Measurements from ENCODE around the gene RAB11FIP4. TPM values are rescaled to one million over a fixed set of nuclear protein-coding genes. Genes with fewer than 3 reads are reported as not detected.

The RAB11FIP4 gene
- total RNA-seq, 1 donor from 2014 or later = 0.99 TPM

- Mint-ChIP-seq H3K27me3 (ENCODE audit: unreplicated experiment) (no peaks in the 10 kb centered on the region), H3K9me3 (ENCODE audit: unreplicated experiment) (no peaks in the 10 kb centered on the region), H3K36me3 (ENCODE audit: unreplicated experiment) (no peaks in the 10 kb centered on the region), H3K4me1 (ENCODE audit: unreplicated experiment) (peaks cover 26% of the 10 kb centered on the region), H3K4me3 (ENCODE audit: unreplicated experiment) (no peak overlapping the region), H3K27ac (ENCODE audit: unreplicated experiment) (no peak overlapping the region)
- no peak for TF ChIP-seq CTCF (IDR thresholded peaks at IDR 0.05)
- DNase-seq (ENCODE audit: extremely low spot score, unreplicated experiment) = no peak
Observed at GRCh38 chr17:31556969-31557645, 165.6 kb downstream of the RAB11FIP4 start.

- Mint-ChIP-seq H3K36me3 (ENCODE audit: unreplicated experiment) (no peaks in the 10 kb centered on the region), H3K9me3 (ENCODE audit: unreplicated experiment) (no peaks in the 10 kb centered on the region), H3K27me3 (ENCODE audit: unreplicated experiment) (no peaks in the 10 kb centered on the region), H3K4me1 (ENCODE audit: unreplicated experiment) (peaks cover 34% of the 10 kb centered on the region), H3K27ac (ENCODE audit: unreplicated experiment) (peak overlapping the region; percentile 70), H3K4me3 (ENCODE audit: unreplicated experiment) (peak overlapping the region; percentile 63)
- TF ChIP-seq CTCF (IDR thresholded peaks at IDR 0.05) = peak; percentile 98
- DNase-seq (ENCODE audit: extremely low spot score, unreplicated experiment) = peak; percentile 94
Observed at GRCh38 chr17:31558748-31559583, 167.5 kb downstream of the RAB11FIP4 start.

- no peak for DNase-seq (ENCODE audit: extremely low spot score, unreplicated experiment)
- Mint-ChIP-seq H3K4me3 (ENCODE audit: unreplicated experiment) (peak overlapping the region; percentile 71), H3K4me1 (ENCODE audit: unreplicated experiment) (peaks cover 41% of the 10 kb centered on the region), H3K27ac (ENCODE audit: unreplicated experiment) (peak overlapping the region; percentile 86), H3K9me3 (ENCODE audit: unreplicated experiment) (no peaks in the 10 kb centered on the region), H3K36me3 (ENCODE audit: unreplicated experiment) (no peaks in the 10 kb centered on the region), H3K27me3 (ENCODE audit: unreplicated experiment) (no peaks in the 10 kb centered on the region)
- no peak for TF ChIP-seq CTCF (IDR thresholded peaks at IDR 0.05)
Observed at GRCh38 chr17:31559584-31560501, 168.4 kb downstream of the RAB11FIP4 start.

GRCh38 chr17:31560616-31561235, 169.3 kb downstream of the RAB11FIP4 start:
- DNase-seq (ENCODE audit: extremely low spot score, unreplicated experiment) = no peak

More at GRCh38 chr17:31560616-31561235, 169.3 kb downstream of the RAB11FIP4 start:
- Mint-ChIP-seq H3K36me3 (ENCODE audit: unreplicated experiment) (no peaks in the 10 kb centered on the region), H3K27ac (ENCODE audit: unreplicated experiment) (peak overlapping the region; percentile 86), H3K4me3 (ENCODE audit: unreplicated experiment) (peak overlapping the region; percentile 71), H3K9me3 (ENCODE audit: unreplicated experiment) (no peaks in the 10 kb centered on the region), H3K4me1 (ENCODE audit: unreplicated experiment) (peaks cover 50% of the 10 kb centered on the region), H3K27me3 (ENCODE audit: unreplicated experiment) (no peaks in the 10 kb centered on the region)
- TF ChIP-seq CTCF (IDR thresholded peaks at IDR 0.05) = no peak

All from osteocyte (in vitro differentiated cells).